Ecto neural progenitor cell (in vitro differentiated cells): ENCODE results near the gene SOBP.

Source experiments
- DNase-seq: peaks from one replicate; pipeline ENCODE4 v3.0.0-alpha.2; 2018; ENCODE audit warnings: low spot score

The SOBP gene

GRCh38 chr6:107618672-107619071 lies 128.8 kb downstream of the SOBP start:
- DNase-seq, result no peak

GRCh38 chr6:107620732-107621131 lies 130.8 kb downstream of the SOBP start:
- DNase-seq, result no peak

- DNase-seq, result no peak
Observed at GRCh38 chr6:107621229-107621937, 131.5 kb downstream of the SOBP start.

GRCh38 chr6:107622269-107622668 lies 132.4 kb downstream of the SOBP start:
- DNase-seq, result no peak

- DNase-seq, result no peak
Observed at GRCh38 chr6:107624050-107624449, 134.1 kb downstream of the SOBP start.

- no peak for DNase-seq
Observed at GRCh38 chr6:107624541-107624940, 134.6 kb downstream of the SOBP start.

GRCh38 chr6:107625264-107625663 lies 135.3 kb downstream of the SOBP start:
- DNase-seq, result no peak

GRCh38 chr6:107626645-107627044 lies 136.7 kb downstream of the SOBP start:
- no peak for DNase-seq

- no peak for DNase-seq
Observed at GRCh38 chr6:107627969-107628368, 138.1 kb downstream of the SOBP start.

GRCh38 chr6:107628878-107629277 lies 139.0 kb downstream of the SOBP start:
- DNase-seq, result no peak

- no peak for DNase-seq
Observed at GRCh38 chr6:107629548-107630129, 139.7 kb downstream of the SOBP start.

GRCh38 chr6:107630348-107630977 lies 140.5 kb downstream of the SOBP start:
- DNase-seq, result no peak

GRCh38 chr6:107632381-107633136 lies 142.6 kb downstream of the SOBP start:
- no peak for DNase-seq

GRCh38 chr6:107633680-107634323 lies 143.9 kb downstream of the SOBP start:
- no peak for DNase-seq

GRCh38 chr6:107634324-107635056 lies 144.6 kb downstream of the SOBP start:
- DNase-seq, result no peak

- no peak for DNase-seq
Observed at GRCh38 chr6:107635057-107635515, 145.2 kb downstream of the SOBP start.

GRCh38 chr6:107636486-107636885 lies 146.6 kb downstream of the SOBP start:
- DNase-seq, result no peak

- no peak for DNase-seq
Observed at GRCh38 chr6:107637316-107638315, 147.7 kb downstream of the SOBP start.

- no peak for DNase-seq
Observed at GRCh38 chr6:107638493-107638892, 148.6 kb downstream of the SOBP start.

GRCh38 chr6:107639511-107639910 lies 149.6 kb downstream of the SOBP start:
- DNase-seq, result no peak
